GM18951 (cell line): ENCODE measurements around the gene TMIE.
"Not testable (repeated sequence)": the region's sequence is repeated elsewhere in the genome, so short reads cannot be mapped to it uniquely, and the experiment has no call there.

Source experiments
- POLR2A ChIP-seq: IDR thresholded peaks from 4 replicates; pipeline ENCODE4 v1.6.1; 2011; ENCODE audit warnings: mild to moderate bottlenecking; ENCODE audit not compliant: insufficient read length, insufficient read depth; ENCODE audit errors: extremely low read depth
- in situ Hi-C: fragments of 300-500 bp; cut with MboI; formaldehyde crosslinking; loops from one replicate; pipeline ENCODE4 v1.12.0; 2022; ENCODE audit warnings: low sequenced_read_pairs, mixed read lengths, inconsistent platforms; ENCODE audit not compliant: unreplicated experiment

The TMIE gene

DNA sequence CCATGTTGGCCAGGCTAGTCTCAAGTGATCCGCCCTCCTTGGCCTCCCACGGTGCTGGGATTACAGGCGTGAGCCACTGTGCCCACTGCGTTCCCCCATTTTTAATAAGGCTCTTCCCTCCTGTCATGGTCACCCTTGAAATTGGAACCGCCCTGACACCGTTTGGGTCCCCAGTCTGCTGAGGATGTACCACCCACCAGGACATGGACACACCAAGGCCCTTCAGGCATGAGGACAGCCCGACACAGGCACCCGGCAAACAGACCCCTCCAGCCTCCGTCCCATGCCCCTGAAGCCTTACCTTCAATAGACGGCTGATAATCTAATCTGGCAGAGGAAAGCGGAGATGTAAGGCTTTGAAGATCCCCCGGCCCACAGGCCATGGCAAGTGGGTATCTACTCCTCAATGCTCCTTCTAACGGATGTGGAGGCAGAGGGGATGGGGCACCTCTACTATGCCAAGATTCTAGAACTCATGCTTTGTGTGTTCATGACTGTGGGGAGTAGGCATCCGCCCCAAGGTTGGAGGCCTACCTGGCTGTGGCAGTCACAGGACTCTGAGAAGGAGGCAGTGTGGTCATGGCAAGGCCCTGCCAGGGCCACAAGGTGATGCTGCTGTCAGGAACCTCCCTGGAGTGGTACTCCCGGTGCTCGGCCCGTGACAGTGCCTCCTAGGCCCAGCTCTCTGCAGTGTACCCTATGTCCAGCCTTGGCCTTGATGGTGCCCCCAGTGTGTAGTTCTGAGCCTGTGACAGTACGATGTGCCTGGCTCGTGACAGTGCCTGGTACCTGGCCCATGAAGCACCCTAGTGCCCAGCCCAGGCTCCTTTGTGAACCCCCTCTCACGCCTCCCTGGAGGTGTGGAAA, 35.0 kb downstream of the TMIE start:
- no peak for TF ChIP-seq POLR2A
- in situ Hi-C loops, result no loop called here

DNA sequence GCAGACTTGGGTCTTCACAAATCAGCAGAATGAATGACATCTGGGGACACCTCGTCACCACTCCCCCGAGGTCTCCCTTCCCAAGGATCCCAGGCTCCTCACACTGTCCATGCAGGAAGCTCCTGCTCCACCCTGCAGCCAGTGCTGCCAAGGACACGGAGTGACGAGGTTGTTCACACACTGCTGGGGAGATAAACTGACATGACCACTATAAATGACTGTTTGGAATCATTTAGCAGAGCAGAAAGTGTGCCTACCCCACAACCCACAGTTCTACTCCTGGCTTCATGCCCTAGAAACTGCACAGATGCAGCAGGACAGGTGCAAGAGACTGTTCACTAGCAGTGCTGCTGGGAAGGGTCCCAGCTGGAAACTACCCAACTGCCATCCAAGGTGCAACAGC, 36.1 kb downstream of the TMIE start:
- in situ Hi-C loops, result no loop called here
- no peak for TF ChIP-seq POLR2A

- in situ Hi-C loops, result not testable (repeated sequence)
Measured at GRCh38 chr3:46739565-46739964, 38.4 kb downstream of the TMIE start.

- no peak for TF ChIP-seq POLR2A
- in situ Hi-C loops, result no loop called here
Measured at GRCh38 chr3:46742992-46743585, 41.9 kb downstream of the TMIE start.

- no peak for TF ChIP-seq POLR2A
- in situ Hi-C loops, result no loop called here
Measured at GRCh38 chr3:46746711-46747110, 45.5 kb downstream of the TMIE start.

DNA sequence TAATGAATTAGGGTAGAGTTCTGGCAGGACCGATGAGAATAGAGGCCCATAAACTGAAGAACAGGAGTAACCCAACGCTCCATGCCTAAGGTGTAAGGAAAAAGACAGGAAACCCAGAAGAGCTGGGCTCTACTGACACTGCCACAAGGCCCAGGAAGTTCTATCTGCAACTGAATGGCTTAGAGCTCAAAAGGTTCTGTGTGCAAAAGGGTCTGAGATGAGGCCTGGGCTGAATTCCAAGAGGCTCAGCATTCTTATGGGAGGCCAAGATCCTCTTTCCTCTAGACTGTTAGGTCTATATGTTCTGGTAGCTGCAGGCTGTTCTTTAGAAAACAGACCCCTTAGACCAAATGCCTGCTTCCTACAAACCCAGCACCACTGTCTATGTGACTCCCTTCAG, 47.0 kb downstream of the TMIE start:
- in situ Hi-C loops, result no loop called here
- no peak for TF ChIP-seq POLR2A

DNA sequence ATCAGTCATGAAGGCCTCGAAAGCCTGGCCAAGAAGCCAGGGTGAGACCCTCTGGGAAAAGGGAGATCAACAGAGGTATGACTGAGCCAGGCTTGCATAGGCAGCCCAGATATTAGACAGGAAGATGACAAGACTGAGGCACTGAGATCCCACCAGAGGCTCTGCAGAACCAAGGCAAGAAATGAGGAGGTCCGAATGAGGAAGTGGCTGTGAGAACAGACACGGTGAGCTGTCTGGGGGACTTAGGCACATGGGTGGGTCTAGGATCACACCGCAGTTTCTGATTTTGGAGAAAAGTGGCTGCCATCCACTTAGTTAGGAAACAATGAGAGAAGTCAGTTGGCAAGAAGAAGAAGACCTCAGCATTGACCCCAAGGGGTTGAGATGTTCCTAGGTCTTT, 47.9 kb downstream of the TMIE start:
- in situ Hi-C loops, result no loop called here

GRCh38 chr3:46750555-46751038, 49.4 kb downstream of the TMIE start:
- in situ Hi-C loops, result no loop called here

More for the DNA sequence above, 47.9 kb downstream of the TMIE start:
- no peak for TF ChIP-seq POLR2A

DNA sequence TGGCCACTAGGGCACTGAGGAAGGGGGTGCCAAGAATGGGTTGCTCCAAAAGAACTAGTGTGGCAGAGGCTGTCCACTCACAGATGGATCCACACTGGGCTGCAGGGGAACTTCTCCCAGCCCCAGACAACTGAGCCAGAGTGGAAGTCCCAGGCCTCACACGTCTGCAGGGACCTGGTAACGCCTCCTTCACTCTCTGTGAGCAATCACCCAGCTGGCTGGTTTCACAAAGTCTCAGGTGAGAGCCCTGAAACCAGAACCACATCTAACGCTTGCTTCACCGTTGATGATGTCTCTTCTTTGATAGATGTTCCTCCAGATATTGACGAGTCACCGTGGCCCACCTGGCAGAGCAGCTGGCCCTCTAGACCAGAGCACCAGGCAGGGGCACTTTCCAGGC, 51.9 kb downstream of the TMIE start:
- in situ Hi-C loops, result not testable (repeated sequence)

More at GRCh38 chr3:46750555-46751038, 49.4 kb downstream of the TMIE start:
- no peak for TF ChIP-seq POLR2A

DNA sequence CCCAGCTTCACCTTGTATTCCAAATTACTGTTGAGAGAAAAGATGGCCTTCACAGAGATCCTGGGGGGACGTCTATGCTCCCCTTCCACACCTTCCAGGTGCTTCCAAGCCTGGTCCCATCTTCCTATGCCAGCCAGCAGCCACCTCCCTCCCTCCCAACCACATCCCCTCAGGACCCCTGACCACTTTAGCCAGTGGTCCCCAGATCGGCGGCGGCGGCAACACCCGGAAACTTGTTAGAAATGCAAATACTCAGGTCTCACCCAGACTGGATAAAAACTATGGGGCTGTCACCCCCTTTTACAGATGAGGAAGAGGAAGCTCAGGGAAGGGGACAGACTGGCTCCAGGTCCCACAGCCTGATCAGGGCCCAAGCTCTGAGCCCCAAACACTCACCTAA, 54.5 kb downstream of the TMIE start:
- TF ChIP-seq POLR2A, result no peak
- in situ Hi-C loops, result no loop called here

GRCh38 chr3:46756642-46757041, 55.5 kb downstream of the TMIE start:
- in situ Hi-C loops, result no loop called here
- no peak for TF ChIP-seq POLR2A

DNA sequence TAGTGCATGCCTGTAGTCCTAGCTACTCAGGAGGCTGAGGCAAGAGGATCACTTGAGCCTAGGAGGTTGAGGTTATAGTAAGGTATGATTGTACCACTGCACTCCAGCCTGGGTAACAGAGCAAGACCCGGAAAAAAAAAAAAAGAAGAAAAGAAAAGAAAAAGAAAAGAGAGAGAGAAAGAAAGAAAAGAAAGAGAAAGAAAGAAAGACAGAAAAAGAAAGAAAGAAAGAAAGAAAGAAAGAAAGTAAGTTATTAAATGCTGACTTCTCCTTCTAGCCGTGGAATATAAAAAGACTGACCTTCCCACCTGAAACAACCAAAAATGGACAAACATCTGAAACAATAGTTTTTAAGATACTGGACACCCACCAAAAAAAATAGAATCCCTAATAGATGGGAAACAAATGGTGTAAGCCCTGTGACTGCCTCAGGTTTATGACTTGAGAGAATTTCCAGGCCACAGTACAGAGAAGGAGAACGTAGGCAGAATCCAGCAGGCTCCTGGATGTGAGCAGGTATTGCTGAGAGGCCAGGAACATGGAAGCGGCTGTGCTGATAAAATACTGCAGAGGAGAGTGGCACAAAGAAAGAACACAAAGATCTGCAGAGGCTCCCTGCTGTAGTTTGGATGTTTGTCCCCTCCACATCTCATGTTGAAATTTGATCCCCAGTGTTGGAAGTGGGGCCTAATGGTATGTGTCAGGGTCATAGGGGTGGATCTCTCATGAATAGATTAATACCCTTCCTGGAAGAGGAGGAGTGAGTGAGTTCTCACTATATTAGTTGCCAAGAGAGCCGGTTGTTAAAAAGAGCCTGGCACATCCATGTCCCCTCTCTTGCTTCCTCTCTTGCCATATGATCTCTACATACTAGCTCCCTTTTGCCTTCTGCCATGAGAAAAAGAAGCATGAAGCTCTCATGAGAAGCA, 58.3 kb downstream of the TMIE start:
- in situ Hi-C loops, result no loop called here
- no peak for TF ChIP-seq POLR2A
